GM19468 (cell line): ENCODE data around the gene KCNJ1.

Experiments used
- ATAC-seq: cut with Tn5 transposase; IDR thresholded peaks from one replicate; pipeline ENCODE4 v1.9.1; 2021; ENCODE audit warnings: mild to moderate bottlenecking, moderate library complexity, moderate number of reproducible peaks; ENCODE audit not compliant: unreplicated experiment; ENCODE audit errors: extremely low read depth

The KCNJ1 gene

GRCh38 chr11:128828350-128828749 lies 38.7 kb downstream of the KCNJ1 start:
- ATAC-seq, result no peak

GRCh38 chr11:128827191-128827893 lies 39.8 kb downstream of the KCNJ1 start:
- no peak for ATAC-seq

- no peak for ATAC-seq
These were observed 41.9 kb downstream of the KCNJ1 start for GRCh38 chr11:128825050-128825784.

GRCh38 chr11:128824191-128825049 lies 42.7 kb downstream of the KCNJ1 start:
- no peak for ATAC-seq

- no peak for ATAC-seq
These were observed 43.3 kb downstream of the KCNJ1 start for GRCh38 chr11:128823753-128824152.

- ATAC-seq, result no peak
These were observed 45.0 kb downstream of the KCNJ1 start for GRCh38 chr11:128822130-128822529.

- ATAC-seq, result no peak
These were observed 45.5 kb downstream of the KCNJ1 start for GRCh38 chr11:128821556-128821955.

- ATAC-seq, result no peak
These were observed 47.9 kb downstream of the KCNJ1 start for GRCh38 chr11:128819198-128819597.

GRCh38 chr11:128814856-128815705 lies 52.0 kb downstream of the KCNJ1 start:
- ATAC-seq, result no peak

GRCh38 chr11:128813729-128814128 lies 53.4 kb downstream of the KCNJ1 start:
- no peak for ATAC-seq

GRCh38 chr11:128810784-128811514 lies 56.1 kb downstream of the KCNJ1 start:
- no peak for ATAC-seq

- ATAC-seq, result no peak
These were observed 58.0 kb downstream of the KCNJ1 start for GRCh38 chr11:128809128-128809527.

GRCh38 chr11:128807909-128808308 lies 59.2 kb downstream of the KCNJ1 start:
- ATAC-seq, result no peak

GRCh38 chr11:128806506-128807261 lies 60.4 kb downstream of the KCNJ1 start:
- no peak for ATAC-seq

- no peak for ATAC-seq
These were observed 62.6 kb downstream of the KCNJ1 start for GRCh38 chr11:128804481-128804880.

GRCh38 chr11:128803449-128804245 lies 63.4 kb downstream of the KCNJ1 start:
- no peak for ATAC-seq

GRCh38 chr11:128803011-128803410 lies 64.1 kb downstream of the KCNJ1 start:
- ATAC-seq, result no peak
